HepG2 (cell line): ENCODE data around the gene PAK2. TPM values are rescaled to one million over a fixed set of nuclear protein-coding genes. Genes with fewer than 3 reads are reported as not detected.

Source experiments
- ARNTL ChIP-seq: sonication (generic); formaldehyde crosslinking; IDR thresholded peaks from 2 replicates; pipeline ENCODE4 v1.4.0; 2020; ENCODE audit warnings: mild to moderate bottlenecking, missing genetic modification reagents
- ASH2L ChIP-seq: fragments of 300-600, 200-600 bp; sonication (generic); IDR thresholded peaks from 2 replicates; pipeline ENCODE4 v1.7.0; 2017; ENCODE audit warnings: low read depth, mild to moderate bottlenecking, moderate library complexity, mixed read lengths, low read length; ENCODE audit not compliant: insufficient read length
- ELK4 ChIP-seq: sonication (generic); formaldehyde crosslinking; IDR thresholded peaks from 2 replicates; pipeline ENCODE4 v1.9.0; 2021; ENCODE audit warnings: missing genetic modification reagents, borderline replicate concordance
- FOXO4 ChIP-seq: sonication (generic); formaldehyde crosslinking; conservative IDR thresholded peaks from 2 replicates; pipeline ENCODE4 v1.8.1; 2023; ENCODE audit warnings: missing genetic modification reagents
- HDAC2 ChIP-seq: sonication (generic); formaldehyde crosslinking; IDR thresholded peaks from 2 replicates; pipeline ENCODE4 v1.4.0; 2020; ENCODE audit warnings: missing genetic modification reagents
- HOXA5 ChIP-seq: sonication (generic); formaldehyde crosslinking; IDR thresholded peaks from 2 replicates; pipeline ENCODE4 v1.4.0; 2020; ENCODE audit warnings: missing genetic modification reagents
- MLX ChIP-seq: IDR thresholded peaks from 2 replicates; pipeline ENCODE4 v1.6.1; 2016
- MXD1 ChIP-seq: sonication (generic); formaldehyde crosslinking; IDR thresholded peaks from 2 replicates; pipeline ENCODE4 v1.4.0; 2020; ENCODE audit warnings: mild to moderate bottlenecking, missing genetic modification reagents
- MYC ChIP-seq: sonication (generic); formaldehyde crosslinking; IDR thresholded peaks from 2 replicates; pipeline ENCODE4 v1.9.0; 2021; ENCODE audit warnings: missing genetic modification reagents, borderline replicate concordance
- NR2F2 ChIP-seq: IDR thresholded peaks from 2 replicates; pipeline ENCODE4 v1.6.1; 2012; ENCODE audit warnings: low read depth, inconsistent platforms, borderline replicate concordance
- RAD21 ChIP-seq: fragments of 450-650 bp; formaldehyde crosslinking; IDR thresholded peaks from 2 replicates; pipeline ENCODE4 v1.5.0; 2020; ENCODE audit warnings: mild to moderate bottlenecking
- SNAPC2 ChIP-seq: sonication (generic); formaldehyde crosslinking; IDR thresholded peaks from 2 replicates; pipeline ENCODE4 v1.8.1; 2022; ENCODE audit warnings: mild to moderate bottlenecking, missing genetic modification reagents
- SP1 ChIP-seq, 2 experiments: fragments of 450-650 bp in 1 of 2; sonication (generic) in 1 of 2; formaldehyde crosslinking in 1 of 2; IDR thresholded peaks; 2 replicates each; pipeline versions ENCODE4 v1.4.0 to v1.6.1; 2016 to 2020; ENCODE audit warnings: missing genetic modification reagents in 1 of 2
- SPEN ChIP-seq: sonication (generic); formaldehyde crosslinking; IDR thresholded peaks from 2 replicates; pipeline ENCODE4 v1.5.1; 2020; ENCODE audit warnings: low read depth, mild to moderate bottlenecking, missing genetic modification reagents
- TBX2 ChIP-seq: sonication (generic); formaldehyde crosslinking; IDR thresholded peaks from 2 replicates; pipeline ENCODE4 v1.5.0; 2020; ENCODE audit warnings: missing genetic modification reagents, mild to moderate bottlenecking, borderline replicate concordance
- ZBTB42 ChIP-seq: sonication (generic); formaldehyde crosslinking; IDR thresholded peaks from 2 replicates; pipeline ENCODE4 v1.5.0; 2020; ENCODE audit warnings: mild to moderate bottlenecking, missing genetic modification reagents
- ZBTB44 ChIP-seq: sonication (generic); formaldehyde crosslinking; IDR thresholded peaks from 2 replicates; pipeline ENCODE4 v1.4.0; 2020; ENCODE audit warnings: missing genetic modification reagents
- ZNF232 ChIP-seq: sonication (generic); formaldehyde crosslinking; IDR thresholded peaks from 2 replicates; pipeline ENCODE4 v1.4.0; 2020; ENCODE audit warnings: missing genetic modification reagents, borderline replicate concordance
- ZNF788 ChIP-seq: sonication (generic); formaldehyde crosslinking; IDR thresholded peaks from 2 replicates; pipeline ENCODE4 v1.5.0; 2020; ENCODE audit warnings: mild to moderate bottlenecking, missing genetic modification reagents, borderline replicate concordance
- ZNF792 ChIP-seq: IDR thresholded peaks from 2 replicates; pipeline ENCODE4 v1.6.1; 2016
- ZNF879 ChIP-seq: sonication (generic); formaldehyde crosslinking; IDR thresholded peaks from 2 replicates; pipeline ENCODE4 v1.8.1; 2023; ENCODE audit warnings: missing genetic modification reagents
- ZSCAN30 ChIP-seq: sonication (generic); formaldehyde crosslinking; IDR thresholded peaks from 2 replicates; pipeline ENCODE4 v1.5.0; 2020; ENCODE audit warnings: mild to moderate bottlenecking, missing genetic modification reagents
- polyA plus RNA-seq, 8 experiments: library from polyadenylated mRNA; depleted of rRNA in 3 of 8; stranded (reverse) in 7 of 8; unstranded in 1 of 8; fragments of >200 nt; fragmentation: Illumina TruSeq in 4 of 8; extraction: Trizol in 4 of 8; gene quantifications; 2 replicates each; pipeline versions ENCODE4 v1.2.1 to v1.2.3, GENCODE V29; 2011 to 2016; ENCODE audit warnings: low read depth in 4 of 8, missing spikeins in 1 of 8, mixed read lengths in 1 of 8; ENCODE audit not compliant: insufficient read depth in 1 of 8
- total RNA-seq, 5 experiments: library from RNA; depleted of rRNA; stranded (reverse); fragments of >200 nt; fragmentation: Illumina TruSeq; extraction: Trizol; gene quantifications; 2 replicates each; pipeline ENCODE4 v1.2.3, GENCODE V29; 2016; ENCODE audit warnings: low read depth in 1 of 5

Gene PAK2
- total and polyA plus RNA-seq, 2 of the 13 experiments (the other 11 are each of a cell fraction or from before 2014, with no cell fraction given) = 23.0 to 24.7 TPM

GRCh38 chr3:196711838-196712513, 27.7 kb upstream of the PAK2 start, which contains the start of the genes CEP19 and PIGX (continued):
- TF ChIP-seq ELK4 (CRISPR knock-in tag) (no peak), FOXO4 (no peak), NR2F2 (no peak), ZSCAN30 (CRISPR knock-in tag) (no peak), MLX (no peak), MYC (CRISPR knock-in tag) (peak; percentile 65; the same call in 1 of the 2 replicates), RAD21 (peak; percentile 63), SPEN (CRISPR knock-in tag) (no peak; the same call in 1 of the 2 replicates), ZNF232 (CRISPR knock-in tag) (0 out of 2 replicates have a peak, but pooled peaks have one; percentile 23), TBX2 (CRISPR knock-in tag) (peak; percentile 50; the same call in 1 of the 2 replicates), SP1 (IDR thresholded peaks at IDR 0.05) (no peak), SP1 (CRISPR knock-in tag; IDR thresholded peaks at IDR 0.05) (peak; percentile 67; the same call in 1 of the 2 replicates), ZNF792 (CRISPR knock-in tag) (peak; percentile 35; the same call in 1 of the 2 replicates), ARNTL (CRISPR knock-in tag) (0 out of 2 replicates have a peak, but pooled peaks have one; percentile 12), SNAPC2 (no peak), MXD1 (0 out of 2 replicates have a peak, but pooled peaks have one; percentile 46), ZNF788 (CRISPR knock-in tag) (no peak), ZNF879 (CRISPR knock-in tag) (0 out of 2 replicates have a peak, but pooled peaks have one; percentile 7), HDAC2 (CRISPR knock-in tag) (no peak), ZBTB42 (CRISPR knock-in tag) (no peak), HOXA5 (CRISPR knock-in tag) (peak; percentile 54; the same call in 1 of the 2 replicates), ZBTB44 (no peak), ASH2L (no peak)
